ENCODE data around the gene PPP1R9A.

PPP1R9A gene

DNA sequence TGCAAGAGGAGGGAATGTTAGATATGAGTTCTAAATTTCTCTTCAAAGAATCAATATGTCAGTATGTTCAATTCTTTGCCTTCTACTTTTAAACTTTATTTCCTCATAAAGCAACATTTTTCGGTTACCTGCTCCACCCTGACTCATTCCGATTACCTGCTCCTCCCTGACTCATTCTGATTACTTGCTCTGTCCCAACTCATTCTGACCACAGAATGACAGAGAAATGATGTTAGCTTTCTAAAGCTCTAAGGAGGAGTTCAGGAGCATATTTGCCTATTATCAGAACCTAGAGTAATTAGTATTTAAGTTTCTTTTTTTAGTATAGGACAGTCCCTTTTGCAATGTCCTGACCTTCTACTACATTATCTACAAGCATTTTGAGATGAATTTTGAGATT lies 24.5 kb upstream of the PPP1R9A start:
- no peaks in the 10 kb centered on the region for H3K9me2 ChIP-seq (replicated peaks; ENCODE audit: insufficient read depth, low read length)
- TF ChIP-seq, protein P1, sequence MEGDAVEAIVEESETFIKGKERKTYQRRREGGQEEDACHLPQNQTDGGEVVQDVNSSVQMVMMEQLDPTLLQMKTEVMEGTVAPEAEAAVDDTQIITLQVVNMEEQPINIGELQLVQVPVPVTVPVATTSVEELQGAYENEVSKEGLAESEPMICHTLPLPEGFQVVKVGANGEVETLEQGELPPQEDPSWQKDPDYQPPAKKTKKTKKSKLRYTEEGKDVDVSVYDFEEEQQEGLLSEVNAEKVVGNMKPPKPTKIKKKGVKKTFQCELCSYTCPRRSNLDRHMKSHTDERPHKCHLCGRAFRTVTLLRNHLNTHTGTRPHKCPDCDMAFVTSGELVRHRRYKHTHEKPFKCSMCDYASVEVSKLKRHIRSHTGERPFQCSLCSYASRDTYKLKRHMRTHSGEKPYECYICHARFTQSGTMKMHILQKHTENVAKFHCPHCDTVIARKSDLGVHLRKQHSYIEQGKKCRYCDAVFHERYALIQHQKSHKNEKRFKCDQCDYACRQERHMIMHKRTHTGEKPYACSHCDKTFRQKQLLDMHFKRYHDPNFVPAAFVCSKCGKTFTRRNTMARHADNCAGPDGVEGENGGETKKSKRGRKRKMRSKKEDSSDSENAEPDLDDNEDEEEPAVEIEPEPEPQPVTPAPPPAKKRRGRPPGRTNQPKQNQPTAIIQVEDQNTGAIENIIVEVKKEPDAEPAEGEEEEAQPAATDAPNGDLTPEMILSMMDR (IDR thresholded peaks at IDR 0.05; ENCODE audit: insufficient read depth, low read length, poor library complexity, severe bottlenecking) = no peak
- no peak for TF ChIP-seq EZH2phosphoT487 (conservative IDR thresholded peaks at IDR 0.05; ENCODE audit: low read length)
- H3K27me3 ChIP-seq (ENCODE audit: low read length) = no peaks in the 10 kb centered on the region
- no peaks in the 10 kb centered on the region for H3K36me3 ChIP-seq (ENCODE audit: low read length)
- H3F3A ChIP-seq (ENCODE audit: insufficient read depth) = no peaks in the 10 kb centered on the region
- H4K20me1 ChIP-seq (ENCODE audit: low read depth, low read length) = no peaks in the 10 kb centered on the region
- H3K27ac ChIP-seq (ENCODE audit: low read depth, low read length) = no peak overlapping the region
- H3K4me2 ChIP-seq (ENCODE audit: low read depth, low read length, poor library complexity, severe bottlenecking) = no peak overlapping the region
- no peak overlapping the region for H3K4me3 ChIP-seq (ENCODE audit: insufficient read depth, low read length, poor library complexity, severe bottlenecking)
- H2AFZ ChIP-seq (ENCODE audit: low read depth, low read length, severe bottlenecking) = no peak overlapping the region
- peaks cover 5% of the 10 kb centered on the region; the same call in 1 of the 2 replicates for H3K9me3 ChIP-seq (ENCODE audit: insufficient read depth, low read length)
- H3K79me2 ChIP-seq (ENCODE audit: insufficient read depth, low read length) = no peaks in the 10 kb centered on the region
- H3K9ac ChIP-seq (ENCODE audit: low read length) = no peak overlapping the region

DNA sequence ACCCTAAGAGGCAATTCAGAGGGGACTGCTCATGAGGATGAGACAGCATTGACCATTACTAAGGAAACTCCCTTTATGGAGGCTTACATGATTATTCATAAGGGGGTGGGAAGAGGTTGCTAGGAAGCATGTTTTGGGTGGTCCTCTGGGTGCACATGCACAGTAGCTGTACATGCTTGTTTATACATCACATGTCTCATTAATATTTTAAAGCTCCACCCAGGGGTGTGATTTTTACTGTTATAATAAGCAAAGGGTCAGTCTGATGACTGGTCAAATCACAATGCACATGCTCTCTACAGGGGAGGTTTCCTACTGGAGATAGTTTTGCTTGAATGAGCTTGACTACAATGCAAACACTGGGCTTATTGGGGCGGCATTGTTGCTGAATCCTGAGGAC lies 23.8 kb upstream of the PPP1R9A start:
- no peak overlapping the region for H3K27ac ChIP-seq (ENCODE audit: low read depth, low read length)
- no peak overlapping the region for H3K4me2 ChIP-seq (ENCODE audit: low read depth, low read length, poor library complexity, severe bottlenecking)
- H3F3A ChIP-seq (ENCODE audit: insufficient read depth) = no peaks in the 10 kb centered on the region
- H3K36me3 ChIP-seq (ENCODE audit: low read length) = no peaks in the 10 kb centered on the region
- no peak for TF ChIP-seq EZH2phosphoT487 (conservative IDR thresholded peaks at IDR 0.05; ENCODE audit: low read length)
- TF ChIP-seq, protein P1 (IDR thresholded peaks at IDR 0.05; ENCODE audit: insufficient read depth, low read length, poor library complexity, severe bottlenecking) = no peak
- H3K9ac ChIP-seq (ENCODE audit: low read length) = no peak overlapping the region
- no peaks in the 10 kb centered on the region for H3K79me2 ChIP-seq (ENCODE audit: insufficient read depth, low read length)
- no peaks in the 10 kb centered on the region for H3K9me2 ChIP-seq (replicated peaks; ENCODE audit: insufficient read depth, low read length)
- no peak overlapping the region for H2AFZ ChIP-seq (ENCODE audit: low read depth, low read length, severe bottlenecking)
- H3K9me3 ChIP-seq (ENCODE audit: insufficient read depth, low read length) = no peaks in the 10 kb centered on the region
- H3K4me3 ChIP-seq (ENCODE audit: insufficient read depth, low read length, poor library complexity, severe bottlenecking) = no peak overlapping the region
- no peaks in the 10 kb centered on the region for H3K27me3 ChIP-seq (ENCODE audit: low read length)
- H4K20me1 ChIP-seq (ENCODE audit: low read depth, low read length) = no peaks in the 10 kb centered on the region

DNA sequence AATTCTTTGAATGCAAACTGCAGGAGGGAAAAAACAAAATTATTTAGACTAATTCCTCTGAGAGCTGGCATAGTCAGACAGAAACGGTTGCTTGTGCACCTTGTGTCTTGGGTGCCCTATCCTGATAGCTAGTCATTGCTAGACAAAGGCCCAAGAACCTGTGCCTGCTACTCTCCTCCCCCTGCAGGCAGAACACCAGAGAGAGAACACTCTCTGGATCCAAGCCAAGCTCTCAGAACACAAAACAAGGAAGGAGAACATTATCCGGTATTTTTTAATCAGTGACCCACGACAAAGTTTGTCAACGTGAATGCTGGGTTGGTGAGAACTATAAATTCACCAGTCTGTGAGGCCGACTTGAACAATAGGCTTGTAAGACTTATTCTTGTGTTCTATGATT lies 18.8 kb upstream of the PPP1R9A start:
- Histone ChIP-seq H2AFZ (ENCODE audit: low read depth, low read length, severe bottlenecking) (no peak overlapping the region), H3K9me2 (replicated peaks; ENCODE audit: insufficient read depth, low read length) (no peaks in the 10 kb centered on the region), H3K36me3 (ENCODE audit: low read length) (no peaks in the 10 kb centered on the region), H4K20me1 (ENCODE audit: low read depth, low read length) (no peaks in the 10 kb centered on the region), H3K9ac (ENCODE audit: low read length) (no peak overlapping the region), H3K27ac (ENCODE audit: low read depth, low read length) (no peak overlapping the region), H3K4me2 (ENCODE audit: low read depth, low read length, poor library complexity, severe bottlenecking) (no peak overlapping the region), H3K9me3 (ENCODE audit: insufficient read depth, low read length) (no peaks in the 10 kb centered on the region), H3K4me3 (ENCODE audit: insufficient read depth, low read length, poor library complexity, severe bottlenecking) (no peak overlapping the region), H3K79me2 (ENCODE audit: insufficient read depth, low read length) (no peaks in the 10 kb centered on the region), H3F3A (ENCODE audit: insufficient read depth) (no peaks in the 10 kb centered on the region), H3K27me3 (ENCODE audit: low read length) (no peaks in the 10 kb centered on the region)
- TF ChIP-seq EZH2phosphoT487 (conservative IDR thresholded peaks at IDR 0.05; ENCODE audit: low read length) = no peak
- TF ChIP-seq, protein P1 (IDR thresholded peaks at IDR 0.05; ENCODE audit: insufficient read depth, low read length, poor library complexity, severe bottlenecking) = no peak

Data from SU-DHL-6 (cell line).